ENCODE results near the gene HDGF.

GRCh38 chr1:156775799-156776198 is 24.3 kb upstream of the HDGF start:
- TF ChIP-seq EZH2 (IDR thresholded peaks at IDR 0.05; ENCODE audit: borderline replicate concordance, low read depth, low read length, severe bottlenecking) (no peak), POLR2A (IDR thresholded peaks at IDR 0.05; ENCODE audit: low read depth, low read length) (no peak), MAX (IDR thresholded peaks at IDR 0.05; ENCODE audit: insufficient read depth, insufficient read length) (no peak), POLR2AphosphoS5 (IDR thresholded peaks at IDR 0.05; ENCODE audit: insufficient read depth, low read depth, low read length) (no peak), JUN (IDR thresholded peaks at IDR 0.05; ENCODE audit: borderline replicate concordance, insufficient read depth, insufficient read length, low read depth) (no peak), MYC (IDR thresholded peaks at IDR 0.05; ENCODE audit: low read depth, low read length) (no peak), GATA2 (IDR thresholded peaks at IDR 0.05; ENCODE audit: insufficient read depth, insufficient read length, low read depth, low read length) (no peak), FOS (IDR thresholded peaks at IDR 0.05; ENCODE audit: borderline replicate concordance, insufficient read depth, low read length) (no peak)
- TF ChIP-seq, protein P1, sequence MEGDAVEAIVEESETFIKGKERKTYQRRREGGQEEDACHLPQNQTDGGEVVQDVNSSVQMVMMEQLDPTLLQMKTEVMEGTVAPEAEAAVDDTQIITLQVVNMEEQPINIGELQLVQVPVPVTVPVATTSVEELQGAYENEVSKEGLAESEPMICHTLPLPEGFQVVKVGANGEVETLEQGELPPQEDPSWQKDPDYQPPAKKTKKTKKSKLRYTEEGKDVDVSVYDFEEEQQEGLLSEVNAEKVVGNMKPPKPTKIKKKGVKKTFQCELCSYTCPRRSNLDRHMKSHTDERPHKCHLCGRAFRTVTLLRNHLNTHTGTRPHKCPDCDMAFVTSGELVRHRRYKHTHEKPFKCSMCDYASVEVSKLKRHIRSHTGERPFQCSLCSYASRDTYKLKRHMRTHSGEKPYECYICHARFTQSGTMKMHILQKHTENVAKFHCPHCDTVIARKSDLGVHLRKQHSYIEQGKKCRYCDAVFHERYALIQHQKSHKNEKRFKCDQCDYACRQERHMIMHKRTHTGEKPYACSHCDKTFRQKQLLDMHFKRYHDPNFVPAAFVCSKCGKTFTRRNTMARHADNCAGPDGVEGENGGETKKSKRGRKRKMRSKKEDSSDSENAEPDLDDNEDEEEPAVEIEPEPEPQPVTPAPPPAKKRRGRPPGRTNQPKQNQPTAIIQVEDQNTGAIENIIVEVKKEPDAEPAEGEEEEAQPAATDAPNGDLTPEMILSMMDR (IDR thresholded peaks at IDR 0.05; ENCODE audit: extremely low read depth in 1 of 2, insufficient read depth in 1 of 2, low read depth in 1 of 2, low read length in 2 of 2) = no peak

All from endothelial cell of umbilical vein (primary cell).